GM18505 (cell line): Measurements from ENCODE around the gene OR2G2.

Experiments used
- ATAC-seq: cut with Tn5 transposase; IDR thresholded peaks from one replicate; pipeline ENCODE4 v1.9.1; 2021; ENCODE audit not compliant: unreplicated experiment
- POLR2A ChIP-seq: IDR thresholded peaks from 4 replicates; pipeline ENCODE4 v1.6.1; 2011; ENCODE audit warnings: borderline replicate concordance; ENCODE audit not compliant: insufficient read depth, insufficient read length; ENCODE audit errors: extremely low read depth

OR2G2 gene

GRCh38 chr1:247576514-247576913 lies 11.6 kb upstream of the OR2G2 start:
- ATAC-seq: no peak
- TF ChIP-seq POLR2A: no peak

GRCh38 chr1:247578946-247579460 lies 9.2 kb upstream of the OR2G2 start:
- ATAC-seq: no peak
- TF ChIP-seq POLR2A: no peak

- no peak for ATAC-seq
Observed at GRCh38 chr1:247605286-247605685, 17.1 kb downstream of the OR2G2 start, which contains the start of gene OR2G3. TSS of gene OR2G3 (plus strand) at chr1:247605586. CDS start at chr1:247605586, 0 bp downstream.

GRCh38 chr1:247613405-247613804 lies 25.2 kb downstream of the OR2G2 start:
- TF ChIP-seq POLR2A: no peak
- ATAC-seq: no peak

More at GRCh38 chr1:247605286-247605685, 17.1 kb downstream of the OR2G2 start, which contains the start of gene OR2G3:
- TF ChIP-seq POLR2A: no peak

GRCh38 chr1:247614625-247615024 lies 26.5 kb downstream of the OR2G2 start:
- no peak for ATAC-seq
- TF ChIP-seq POLR2A: no peak

GRCh38 chr1:247627951-247628350 lies 39.8 kb downstream of the OR2G2 start:
- no peak for ATAC-seq
- TF ChIP-seq POLR2A: no peak

GRCh38 chr1:247638011-247638410 lies 49.9 kb downstream of the OR2G2 start:
- no peak for ATAC-seq
- no peak for TF ChIP-seq POLR2A

- ATAC-seq: no peak
- no peak for TF ChIP-seq POLR2A
Observed at GRCh38 chr1:247638781-247639180, 50.6 kb downstream of the OR2G2 start.
